ENCODE results near the gene TNIP1. TPM values are rescaled to one million over a fixed set of nuclear protein-coding genes. Genes with fewer than 3 reads are reported as not detected.

The TNIP1 gene
- total RNA-seq, 4 donors from 2014 or later, result 191 to 352 (median 266) TPM

DNA sequence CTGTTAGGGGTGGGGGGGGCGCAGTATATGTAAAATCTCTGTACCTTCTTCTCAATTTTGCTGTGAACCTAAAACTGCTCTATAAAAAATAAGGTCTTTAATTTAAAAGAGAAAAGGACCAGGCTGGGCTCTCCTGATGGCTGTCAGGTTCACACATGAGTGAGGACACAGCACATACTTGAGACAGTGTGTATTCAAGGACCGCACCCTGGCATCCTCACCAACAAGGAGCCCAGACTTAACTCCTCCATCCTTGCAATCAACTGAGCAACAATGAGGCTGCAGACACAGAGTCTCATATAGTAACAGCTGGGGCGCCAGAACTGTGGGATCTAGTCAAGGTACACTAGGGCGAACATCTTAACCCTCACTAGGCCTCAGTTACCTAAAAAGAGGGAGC, 9.8 kb downstream of the TNIP1 start:
- H3K4me1 ChIP-seq, result peaks cover 7 to 80% (median 32%) of the 10 kb centered on the region in 4 donors
- peaks cover 0 to 17% (median 0%) of the 10 kb centered on the region in 3 donors for H3K36me3 ChIP-seq
- no peaks in the 10 kb centered on the region for H3K9me3 ChIP-seq
- H3K27me3 ChIP-seq, result no peaks in the 10 kb centered on the region
- H3K27ac ChIP-seq, result peak overlapping the region in 1 of 4 donors; percentile 85
- DNase-seq, result no peak
- no peak overlapping the region for H3K4me3 ChIP-seq
- no peak for TF ChIP-seq POLR2A (IDR thresholded peaks at IDR 0.05)
- TF ChIP-seq, protein P1, sequence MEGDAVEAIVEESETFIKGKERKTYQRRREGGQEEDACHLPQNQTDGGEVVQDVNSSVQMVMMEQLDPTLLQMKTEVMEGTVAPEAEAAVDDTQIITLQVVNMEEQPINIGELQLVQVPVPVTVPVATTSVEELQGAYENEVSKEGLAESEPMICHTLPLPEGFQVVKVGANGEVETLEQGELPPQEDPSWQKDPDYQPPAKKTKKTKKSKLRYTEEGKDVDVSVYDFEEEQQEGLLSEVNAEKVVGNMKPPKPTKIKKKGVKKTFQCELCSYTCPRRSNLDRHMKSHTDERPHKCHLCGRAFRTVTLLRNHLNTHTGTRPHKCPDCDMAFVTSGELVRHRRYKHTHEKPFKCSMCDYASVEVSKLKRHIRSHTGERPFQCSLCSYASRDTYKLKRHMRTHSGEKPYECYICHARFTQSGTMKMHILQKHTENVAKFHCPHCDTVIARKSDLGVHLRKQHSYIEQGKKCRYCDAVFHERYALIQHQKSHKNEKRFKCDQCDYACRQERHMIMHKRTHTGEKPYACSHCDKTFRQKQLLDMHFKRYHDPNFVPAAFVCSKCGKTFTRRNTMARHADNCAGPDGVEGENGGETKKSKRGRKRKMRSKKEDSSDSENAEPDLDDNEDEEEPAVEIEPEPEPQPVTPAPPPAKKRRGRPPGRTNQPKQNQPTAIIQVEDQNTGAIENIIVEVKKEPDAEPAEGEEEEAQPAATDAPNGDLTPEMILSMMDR (IDR thresholded peaks at IDR 0.05), result no peak

DNA sequence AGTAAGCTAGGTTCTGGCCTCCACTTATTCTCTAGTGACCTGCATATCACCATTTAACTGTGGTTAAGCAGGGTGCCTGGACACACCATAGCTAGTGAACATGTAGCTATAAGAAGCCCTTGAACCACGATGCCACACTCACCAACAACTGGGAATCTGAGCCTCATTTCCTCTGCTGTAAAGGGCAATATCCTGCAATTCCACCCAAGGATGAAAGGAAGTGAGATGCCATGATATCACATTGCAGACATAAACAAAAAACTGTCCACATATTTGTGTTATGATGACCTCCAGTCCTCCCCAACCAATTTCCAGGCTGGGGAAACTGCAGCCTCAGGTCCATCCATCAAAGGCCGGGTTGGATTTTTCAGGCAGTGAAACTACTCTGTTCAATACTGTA, 10.4 kb downstream of the TNIP1 start:
- no peak for DNase-seq
- Histone ChIP-seq H3K36me3 (peaks cover 0 to 17% (median 0%) of the 10 kb centered on the region in 3 donors), H3K27me3 (no peaks in the 10 kb centered on the region), H3K4me3 (no peak overlapping the region), H3K9me3 (no peaks in the 10 kb centered on the region), H3K27ac (peak overlapping the region in 1 of 4 donors; percentile 15), H3K4me1 (peaks cover 7 to 76% (median 28%) of the 10 kb centered on the region in 4 donors)
- TF ChIP-seq, protein P1 (IDR thresholded peaks at IDR 0.05), result no peak
- TF ChIP-seq POLR2A (IDR thresholded peaks at IDR 0.05), result no peak

DNA sequence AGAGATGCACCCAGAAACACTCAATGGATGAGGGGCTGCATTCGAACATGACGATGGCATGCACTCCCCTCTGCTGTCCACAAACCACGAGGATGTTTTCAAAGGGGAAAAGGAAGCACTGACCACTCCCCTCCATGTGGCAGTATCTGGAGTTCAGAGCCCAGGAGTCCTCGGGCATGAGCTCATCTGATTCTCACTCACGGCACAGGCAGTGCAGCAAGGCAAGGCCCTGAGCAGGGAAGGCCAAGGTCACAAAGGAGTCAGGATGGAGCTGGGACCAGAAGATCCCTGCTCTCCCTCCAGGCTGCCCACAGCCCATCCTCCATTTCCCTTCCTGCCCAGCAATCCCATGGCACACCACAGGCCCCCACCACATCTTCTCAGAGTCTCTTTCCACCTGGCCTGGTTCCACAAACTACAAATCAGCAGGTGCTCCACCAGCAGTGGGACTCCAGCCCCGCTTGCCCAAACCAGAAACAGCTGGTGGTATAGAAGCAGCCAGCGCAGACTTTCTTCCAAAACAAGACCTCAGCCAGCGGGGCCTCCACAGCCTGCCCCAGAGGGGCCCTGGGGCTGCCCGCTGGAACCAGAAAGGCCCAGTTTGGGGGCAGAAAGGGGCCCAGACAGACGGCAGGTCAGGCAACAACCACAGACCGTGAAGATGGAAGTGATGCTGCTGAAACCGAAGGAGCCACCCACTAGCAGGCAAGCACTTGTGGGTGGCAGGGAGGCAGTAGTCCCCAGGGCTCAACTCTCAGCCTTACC, 12.2 kb downstream of the TNIP1 start:
- DNase-seq, result peak in 1 of 3 donors; percentile 62
- H3K4me1 ChIP-seq, result peaks cover 11 to 83% (median 31%) of the 10 kb centered on the region in 4 donors
- peak overlapping the region; percentile 31 to 68 (median 44) for H3K27ac ChIP-seq

GRCh38 chr5:151067632-151068432, 13.0 kb downstream of the TNIP1 start:
- Histone ChIP-seq H3K36me3 (peaks cover 0 to 32% (median 0%) of the 10 kb centered on the region in 3 donors), H3K9me3 (no peaks in the 10 kb centered on the region), H3K27me3 (no peaks in the 10 kb centered on the region), H3K27ac (peak overlapping the region; percentile 31 to 68 (median 44)), H3K4me1 (peaks cover 16 to 87% (median 32%) of the 10 kb centered on the region in 4 donors), H3K4me3 (no peak overlapping the region)
- no peak for TF ChIP-seq POLR2A (IDR thresholded peaks at IDR 0.05)
- TF ChIP-seq, protein P1 (IDR thresholded peaks at IDR 0.05), result no peak
- DNase-seq, result no peak

More for the DNA sequence above, 12.2 kb downstream of the TNIP1 start:
- Histone ChIP-seq H3K36me3 (peaks cover 0 to 25% (median 0%) of the 10 kb centered on the region in 3 donors), H3K27me3 (no peaks in the 10 kb centered on the region), H3K4me3 (no peak overlapping the region), H3K9me3 (no peaks in the 10 kb centered on the region)
- TF ChIP-seq, protein P1 (IDR thresholded peaks at IDR 0.05), result no peak
- no peak for TF ChIP-seq POLR2A (IDR thresholded peaks at IDR 0.05)

- peaks cover 0 to 37% (median 0%) of the 10 kb centered on the region in 3 donors for H3K36me3 ChIP-seq
- H3K27me3 ChIP-seq, result no peaks in the 10 kb centered on the region
- H3K4me3 ChIP-seq, result no peak overlapping the region
- H3K4me1 ChIP-seq, result peaks cover 14 to 87% (median 32%) of the 10 kb centered on the region in 4 donors
- peak overlapping the region in 1 of 4 donors; percentile 33 for H3K27ac ChIP-seq
- H3K9me3 ChIP-seq, result no peaks in the 10 kb centered on the region
- no peak for DNase-seq
- TF ChIP-seq, protein P1 (IDR thresholded peaks at IDR 0.05), result no peak
- TF ChIP-seq POLR2A (IDR thresholded peaks at IDR 0.05), result no peak
Measured at GRCh38 chr5:151066920-151067319, 13.9 kb downstream of the TNIP1 start.
